SK-N-MC (cell line): ENCODE data around the gene SMC3.

Experiments
- DNase-seq: peaks from one replicate; pipeline ENCODE4 v3.0.0-alpha.2; 2011; ENCODE audit warnings: low read depth, low spot score
- H3K27ac ChIP-seq: fragments of 200-600 bp; sonication (generic); 2 replicates; pipeline ENCODE4 v1.5.1; 2016; ENCODE audit warnings: mixed run types
- H3K36me3 ChIP-seq: fragments of 200-600 bp; sonication (generic); 2 replicates; pipeline ENCODE4 v1.6.1; 2017; ENCODE audit warnings: antibody characterized with exemption, low read length, mixed read lengths; ENCODE audit not compliant: insufficient read depth
- H3K4me3 ChIP-seq: fragments of 200-600 bp; sonication (generic); 2 replicates; pipeline ENCODE4 v1.5.1; 2016
- H3K9ac ChIP-seq: fragments of 200-600 bp; sonication (generic); 2 replicates; pipeline ENCODE4 v1.8.0; 2017; ENCODE audit warnings: mixed run types, mixed read lengths; ENCODE audit not compliant: insufficient read length
- H3K9me3 ChIP-seq: fragments of 200-600 bp; sonication (generic); 2 replicates; pipeline ENCODE4 v1.6.1; 2017; ENCODE audit warnings: low read depth, mild to moderate bottlenecking, antibody characterized with exemption, low read length, moderate library complexity, mixed read lengths
- EZH2 ChIP-seq: fragments of 200-600 bp; sonication (generic); IDR thresholded peaks from one replicate; pipeline ENCODE4 v1.6.1; 2017; ENCODE audit warnings: antibody characterized with exemption
- FOXP2 ChIP-seq: optimal IDR thresholded peaks from 2 replicates; pipeline ENCODE3; 2011; ENCODE audit warnings: mild to moderate bottlenecking, moderate library complexity; ENCODE audit not compliant: insufficient read depth; ENCODE audit errors: extremely low read length, control extremely low read depth
- POLR2AphosphoS5 ChIP-seq: IDR thresholded peaks from 2 replicates; pipeline ENCODE4 v1.6.1; 2012; ENCODE audit warnings: mild to moderate bottlenecking, low read depth, low read length, borderline replicate concordance

Gene SMC3

DNA sequence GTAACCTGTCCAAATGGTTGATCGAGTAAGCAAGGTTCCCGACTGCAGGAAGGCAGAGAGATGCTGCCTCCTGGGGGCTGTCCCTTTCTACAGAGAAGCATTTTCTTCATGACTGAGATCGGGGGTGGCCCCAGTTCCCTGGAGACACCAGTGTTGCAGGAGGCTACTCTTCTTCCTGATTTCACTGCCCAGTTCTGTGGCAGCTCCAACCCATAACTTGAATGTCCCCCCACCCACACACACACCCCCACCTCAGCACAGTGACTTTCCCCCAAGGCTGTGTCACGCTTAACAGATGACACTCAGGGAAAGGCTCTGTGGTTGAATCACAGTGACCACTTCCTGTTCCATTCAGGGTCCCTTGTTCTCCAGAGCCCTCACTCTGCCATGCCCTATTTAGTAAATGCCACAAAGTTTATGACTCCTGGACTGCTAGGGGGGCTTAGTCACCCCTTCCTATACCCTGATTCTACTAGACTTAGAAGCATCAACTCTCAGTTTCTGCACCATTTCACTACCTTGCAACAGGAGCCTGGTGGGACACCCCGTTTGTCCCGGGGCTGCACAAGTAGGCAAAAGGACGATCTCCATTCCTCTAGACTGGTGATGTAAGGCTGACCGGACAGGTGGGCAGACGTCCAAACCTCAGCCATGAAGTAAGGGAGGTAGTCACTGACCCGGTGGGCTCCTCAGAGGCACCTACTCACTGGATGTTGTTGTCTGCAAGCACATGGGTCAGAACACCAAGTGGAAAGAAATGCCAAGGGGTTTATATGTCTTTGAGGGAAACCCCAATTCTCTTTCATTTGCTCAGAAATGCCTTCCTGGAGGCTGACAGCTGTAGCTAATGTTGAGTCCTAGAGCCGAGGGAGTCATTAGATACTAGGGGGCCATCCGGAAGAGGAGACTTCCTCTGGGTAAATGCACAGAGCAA is 31.3 kb upstream of the SMC3 start:
- no peak overlapping the region for H3K27ac ChIP-seq
- no peak for TF ChIP-seq FOXP2
- TF ChIP-seq POLR2AphosphoS5: no peak
- TF ChIP-seq EZH2: no peak
- no peak overlapping the region for H3K9ac ChIP-seq
- no peaks in the 10 kb centered on the region for H3K36me3 ChIP-seq
- no peaks in the 10 kb centered on the region for H3K9me3 ChIP-seq
- no peak overlapping the region for H3K4me3 ChIP-seq
- DNase-seq: no peak

DNA sequence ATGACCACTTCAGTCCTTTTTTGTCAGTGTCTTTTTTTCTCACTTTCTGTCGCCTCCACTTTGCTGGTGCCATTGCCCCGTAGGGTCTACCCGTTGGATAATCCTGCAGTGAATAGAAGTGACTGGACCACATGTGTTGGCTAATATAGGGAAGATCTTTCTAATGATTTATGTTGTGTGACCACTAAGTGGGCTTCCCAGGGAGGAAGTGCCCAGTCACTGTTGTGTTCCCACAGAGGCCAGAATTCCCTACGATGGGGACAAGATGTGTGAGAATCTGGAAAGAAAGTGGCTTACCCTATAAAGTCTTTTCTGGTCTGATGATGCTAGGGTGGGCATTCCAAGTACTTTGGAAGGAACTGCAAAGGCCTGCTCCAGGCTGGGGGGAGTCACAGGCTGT is 28.4 kb upstream of the SMC3 start:
- no peak overlapping the region for H3K27ac ChIP-seq
- H3K4me3 ChIP-seq: no peak overlapping the region
- no peak for DNase-seq
- TF ChIP-seq POLR2AphosphoS5: no peak
- TF ChIP-seq EZH2: no peak
- no peak for TF ChIP-seq FOXP2
- H3K9ac ChIP-seq: no peak overlapping the region
- H3K9me3 ChIP-seq: no peaks in the 10 kb centered on the region
- H3K36me3 ChIP-seq: no peaks in the 10 kb centered on the region

DNA sequence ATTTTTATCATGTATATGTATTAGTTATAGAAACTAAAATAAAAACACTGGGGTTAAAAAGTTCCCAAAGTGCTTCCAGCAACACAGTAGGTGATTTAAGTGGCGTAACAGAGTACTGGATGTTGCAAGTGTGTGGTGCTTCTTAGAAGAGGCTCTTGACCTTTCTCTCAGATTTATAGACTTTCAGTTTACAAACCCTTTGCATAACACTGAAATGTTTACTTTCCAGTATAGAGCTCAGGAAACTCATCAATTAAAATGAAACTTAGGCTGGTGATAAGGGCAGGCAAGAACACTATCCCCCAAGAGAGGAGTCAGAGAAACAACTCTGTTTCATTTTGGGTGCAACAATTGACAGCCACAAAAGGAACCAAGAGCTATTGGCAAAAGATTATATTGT is 27.5 kb upstream of the SMC3 start:
- no peak for TF ChIP-seq FOXP2
- TF ChIP-seq EZH2: no peak
- TF ChIP-seq POLR2AphosphoS5: no peak

DNA sequence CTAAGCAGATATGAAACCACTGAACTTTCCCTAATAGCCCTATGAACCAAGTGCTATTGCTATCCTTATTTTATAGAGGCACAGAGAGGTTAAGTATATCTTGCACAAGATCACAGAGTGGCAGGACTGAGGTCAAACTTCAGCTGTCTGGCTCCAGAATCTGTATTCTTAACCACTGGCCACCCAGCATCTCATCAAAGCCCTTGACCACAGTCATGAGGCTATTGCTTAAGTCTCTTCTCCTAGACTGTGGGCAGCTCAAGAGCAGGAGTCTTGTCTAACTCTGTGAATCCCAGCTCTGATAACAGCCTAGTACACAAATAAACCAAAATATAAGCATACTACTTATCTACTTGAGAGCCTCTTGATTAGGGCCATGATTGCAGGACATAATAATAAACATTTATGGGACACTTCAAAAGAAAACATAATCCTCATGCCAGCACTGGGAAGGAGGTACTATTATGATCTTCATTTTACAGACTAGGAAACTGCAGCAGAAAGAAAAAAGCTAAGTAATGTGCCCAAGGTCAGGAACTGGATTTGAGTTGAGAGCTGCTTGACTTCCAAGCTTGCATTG is 22.4 kb upstream of the SMC3 start:
- Histone ChIP-seq H3K4me3 (no peak overlapping the region), H3K9ac (no peak overlapping the region), H3K36me3 (no peaks in the 10 kb centered on the region), H3K9me3 (no peaks in the 10 kb centered on the region), H3K27ac (no peak overlapping the region)
- TF ChIP-seq POLR2AphosphoS5 (no peak), EZH2 (no peak), FOXP2 (no peak)
- no peak for DNase-seq

More for the DNA sequence above, 27.5 kb upstream of the SMC3 start:
- H3K36me3 ChIP-seq: no peaks in the 10 kb centered on the region
- H3K9ac ChIP-seq: no peak overlapping the region
- no peak overlapping the region for H3K4me3 ChIP-seq
- H3K9me3 ChIP-seq: no peaks in the 10 kb centered on the region
- H3K27ac ChIP-seq: no peak overlapping the region
- no peak for DNase-seq

DNA sequence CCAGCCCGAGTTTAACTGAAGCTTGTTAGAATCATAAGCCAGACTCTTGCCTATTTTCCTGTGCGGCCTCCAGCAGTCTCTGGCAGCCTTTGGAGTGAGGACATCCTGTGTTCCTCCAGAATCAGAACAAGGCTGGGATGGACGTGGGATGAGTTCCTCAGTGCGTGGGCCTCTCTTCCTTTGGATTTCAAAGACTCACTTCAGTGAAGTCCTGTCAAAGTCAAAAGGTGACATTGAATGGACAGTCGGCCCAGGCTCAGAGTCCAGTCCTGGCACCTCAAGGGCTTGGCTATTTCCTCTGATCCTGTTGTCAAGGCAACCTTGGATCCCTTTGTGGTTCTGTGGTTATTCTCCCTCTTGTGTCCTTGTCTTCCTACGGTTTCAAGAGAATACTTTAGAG is 21.4 kb upstream of the SMC3 start:
- Histone ChIP-seq H3K9ac (no peak overlapping the region), H3K27ac (no peak overlapping the region), H3K36me3 (no peaks in the 10 kb centered on the region), H3K9me3 (no peaks in the 10 kb centered on the region), H3K4me3 (no peak overlapping the region)
- TF ChIP-seq FOXP2 (no peak), POLR2AphosphoS5 (no peak), EZH2 (no peak)
- no peak for DNase-seq

DNA sequence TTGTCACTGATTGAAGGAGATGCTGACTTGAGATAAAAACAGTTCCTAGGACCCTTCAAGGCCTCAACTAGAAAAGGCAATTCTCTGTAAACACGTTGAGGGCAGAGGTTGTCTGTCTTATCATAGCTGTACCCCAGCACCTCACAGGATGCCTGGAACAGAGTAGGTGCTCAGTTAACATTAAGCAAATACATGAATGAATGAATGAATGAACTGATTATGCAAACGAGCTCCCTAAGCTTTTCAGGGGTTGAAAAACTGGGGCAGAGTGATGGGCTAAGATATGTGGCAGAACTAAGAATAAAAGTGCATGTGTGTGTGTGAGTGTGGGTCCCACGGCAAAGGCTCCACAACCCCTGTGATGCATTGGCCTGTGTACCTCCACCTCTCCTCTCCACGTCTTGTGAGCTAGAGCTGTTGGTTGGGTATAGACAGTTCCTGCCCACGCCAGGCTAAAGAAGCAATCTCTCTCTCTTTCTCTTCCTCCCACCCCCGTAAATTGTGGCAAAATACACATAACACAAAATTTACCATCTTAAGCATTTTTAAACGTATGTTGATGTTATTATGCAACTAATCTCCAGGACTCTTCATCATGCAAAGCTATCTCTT is 20.9 kb upstream of the SMC3 start:
- Histone ChIP-seq H3K9me3 (no peaks in the 10 kb centered on the region), H3K36me3 (no peaks in the 10 kb centered on the region), H3K27ac (no peak overlapping the region), H3K4me3 (no peak overlapping the region), H3K9ac (no peak overlapping the region)
- TF ChIP-seq POLR2AphosphoS5: no peak
- TF ChIP-seq EZH2: no peak
- no peak for TF ChIP-seq FOXP2
- DNase-seq: no peak

DNA sequence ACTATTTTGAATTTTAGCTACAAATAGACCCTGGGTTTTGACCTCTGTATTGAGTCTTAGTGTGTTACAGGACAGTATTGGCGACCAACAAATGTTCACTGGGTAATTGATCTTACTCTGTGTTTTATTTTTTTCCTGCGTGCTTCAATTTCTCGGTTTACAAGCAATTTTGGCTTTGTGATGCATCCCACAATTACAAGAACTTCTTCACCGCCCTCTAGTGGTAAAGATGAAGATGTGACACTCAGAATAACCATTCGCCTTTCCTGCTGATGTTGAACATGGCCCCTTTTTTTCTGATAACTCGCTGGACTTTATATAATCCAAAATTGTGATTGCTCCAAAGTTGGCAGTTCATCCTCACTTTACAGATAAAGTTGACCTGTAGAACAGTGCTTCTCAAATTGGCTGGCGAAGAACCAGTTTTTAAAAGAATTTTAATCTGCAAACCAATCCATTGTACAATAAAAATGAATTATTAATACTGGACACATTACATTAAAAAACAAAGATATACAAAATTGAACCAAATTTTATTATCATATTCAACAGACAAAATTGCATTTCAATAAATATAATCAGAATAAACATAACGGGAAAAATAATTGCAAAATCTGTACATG is 20.2 kb upstream of the SMC3 start:
- DNase-seq: no peak
- Histone ChIP-seq H3K27ac (no peak overlapping the region), H3K9me3 (no peaks in the 10 kb centered on the region), H3K4me3 (no peak overlapping the region), H3K9ac (no peak overlapping the region), H3K36me3 (no peaks in the 10 kb centered on the region)
- TF ChIP-seq FOXP2 (no peak), EZH2 (no peak), POLR2AphosphoS5 (no peak)

DNA sequence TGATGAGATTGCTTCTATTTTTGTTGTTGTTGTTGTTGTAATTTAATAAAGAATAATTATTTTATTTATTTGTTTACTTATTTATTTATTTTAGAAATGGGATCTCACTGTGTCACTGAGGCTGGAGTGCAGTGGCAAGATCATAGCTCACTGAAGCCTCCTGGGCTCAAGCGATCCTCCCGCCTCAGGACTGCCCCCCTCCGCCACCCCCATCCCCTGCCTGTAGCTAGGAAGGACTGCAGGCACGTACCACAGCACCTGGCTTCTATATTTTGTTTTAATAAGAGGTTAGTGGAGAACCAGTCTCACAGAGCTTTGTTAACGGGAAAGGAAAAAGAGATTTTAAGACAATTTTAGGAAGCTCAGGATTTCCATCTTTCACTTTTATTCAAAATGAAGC is 19.5 kb upstream of the SMC3 start:
- Histone ChIP-seq H3K27ac (no peak overlapping the region), H3K9ac (no peak overlapping the region), H3K4me3 (no peak overlapping the region), H3K36me3 (no peaks in the 10 kb centered on the region), H3K9me3 (no peaks in the 10 kb centered on the region)
- DNase-seq: no peak
- TF ChIP-seq POLR2AphosphoS5: no peak
- TF ChIP-seq FOXP2: no peak
- TF ChIP-seq EZH2: no peak
